SK-N-SH (cell line): ENCODE results near the gene THOC7. TPM values are rescaled to one million over a fixed set of nuclear protein-coding genes. Genes with fewer than 3 reads are reported as not detected.

Source experiments
- CTCF ChIA-PET: fragments of 300-600, 350-600 bp; formaldehyde crosslinking; extraction: SDS; loops from one replicate; lab custom pipeline; 2021; lab: Yijun Ruan, JAX
- POLR2A ChIA-PET: fragments of 350-600 bp; sonication (Branson Sonifier 250); formaldehyde crosslinking; extraction: SDS; loops from one replicate; lab custom pipeline; 2020; ENCODE audit warnings: antibody characterized with exemption, inconsistent platforms; lab: Yijun Ruan, JAX
- DNase-seq: peaks from one replicate; pipeline ENCODE4 v3.0.0; 2012
- H2AFZ ChIP-seq: fragments of 200-600 bp; sonication (generic); 2 replicates; pipeline ENCODE4 v1.8.1; 2016; ENCODE audit warnings: antibody characterized with exemption, mild to moderate bottlenecking, low read depth
- H3F3A ChIP-seq: fragments of 200-600 bp; sonication (generic); replicated peaks from 2 replicates; pipeline ENCODE3; 2016; ENCODE audit warnings: antibody characterized with exemption, mild to moderate bottlenecking; ENCODE audit not compliant: insufficient read depth
- H3K27ac ChIP-seq, 2 experiments: fragments of 200-500 bp in 1 of 2; fragments of 200-600 bp in 1 of 2; sonication (Bioruptor generic) in 1 of 2; sonication (generic), shearing (Covaris generic) in 1 of 2; 2 replicates each; pipeline versions ENCODE4 v1.5.1 to v1.6.1; 2014 to 2016; ENCODE audit warnings: low read depth in 2 of 2, inconsistent platforms in 1 of 2, low read length in 1 of 2, mild to moderate bottlenecking in 1 of 2, mixed read lengths in 1 of 2
- H3K27me3 ChIP-seq: fragments of 200-600 bp; sonication (generic), shearing (Covaris generic); 2 replicates; pipeline ENCODE4 v1.6.1; 2016; ENCODE audit warnings: mixed run types; ENCODE audit not compliant: insufficient read depth
- H3K36me3 ChIP-seq, 2 experiments: fragments of 200-500 bp in 1 of 2; fragments of 200-600 bp in 1 of 2; sonication (Bioruptor generic) in 1 of 2; sonication (generic) in 1 of 2; replicated peaks in 1 of 2; 2 replicates each; pipeline versions ENCODE3 to v1.5.1; 2014 to 2016; ENCODE audit warnings: low read length in 1 of 2, mild to moderate bottlenecking in 1 of 2; ENCODE audit not compliant: insufficient read depth in 2 of 2, control insufficient read depth in 1 of 2
- H3K4me1 ChIP-seq, 2 experiments: fragments of 200-500 bp in 1 of 2; fragments of 200-600 bp in 1 of 2; sonication (Bioruptor generic) in 1 of 2; sonication (generic), shearing (Covaris generic) in 1 of 2; 2 replicates each; pipeline versions ENCODE4 v1.5.1 to v1.6.1; 2014 to 2016; ENCODE audit warnings: low read depth in 1 of 2, low read length in 1 of 2, mixed run types in 1 of 2; ENCODE audit not compliant: insufficient read depth in 2 of 2, control insufficient read depth in 1 of 2
- H3K4me2 ChIP-seq: fragments of 200-600 bp; sonication (generic), shearing (Covaris generic); 2 replicates; pipeline ENCODE4 v1.6.1; 2017; ENCODE audit warnings: mixed run types
- H3K4me3 ChIP-seq, 2 experiments: fragments of 200-500 bp in 1 of 2; fragments of 200-600 bp in 1 of 2; sonication (Bioruptor generic) in 1 of 2; sonication (generic), shearing (Covaris generic) in 1 of 2; 2 replicates each; pipeline versions ENCODE4 v1.5.1 to v1.8.1; 2014 to 2016; ENCODE audit warnings: low read depth in 2 of 2, inconsistent platforms in 1 of 2, low read length in 1 of 2, mild to moderate bottlenecking in 1 of 2, mixed read lengths in 1 of 2, moderate library complexity in 1 of 2
- H3K79me2 ChIP-seq: fragments of 200-600 bp; sonication (generic); 2 replicates; pipeline ENCODE4 v1.8.1; 2017; ENCODE audit warnings: mild to moderate bottlenecking; ENCODE audit not compliant: insufficient read depth
- H3K9ac ChIP-seq: fragments of 200-600 bp; sonication (generic); 2 replicates; pipeline ENCODE4 v1.6.1; 2017; ENCODE audit warnings: mixed run types
- H3K9me2 ChIP-seq: fragments of 200-600 bp; sonication (generic); 2 replicates; pipeline ENCODE4 v1.6.1; 2017; ENCODE audit warnings: mixed run types
- H3K9me3 ChIP-seq: fragments of 200-600 bp; sonication (generic); 2 replicates; pipeline ENCODE4 v1.6.1; 2017; ENCODE audit warnings: mixed run types, mild to moderate bottlenecking, moderate library complexity
- H4K20me1 ChIP-seq: fragments of 200-600 bp; sonication (generic); 2 replicates; pipeline ENCODE4 v1.6.1; 2017; ENCODE audit warnings: mild to moderate bottlenecking, mixed run types; ENCODE audit not compliant: insufficient read depth
- CHD2 ChIP-seq: fragments of 150-350 bp; IDR thresholded peaks from 2 replicates; pipeline ENCODE4 v1.6.1; 2018; ENCODE audit warnings: low read length; ENCODE audit not compliant: partially characterized antibody
- CTCF ChIP-seq: fragments of 200-600 bp; sonication (generic); IDR thresholded peaks from 2 replicates; pipeline ENCODE4 v1.6.1; 2017; ENCODE audit warnings: antibody characterized with exemption, mild to moderate bottlenecking, moderate library complexity
- ELF1 ChIP-seq: IDR thresholded peaks from 2 replicates; pipeline ENCODE4 v1.4.0; 2012
- EP300 ChIP-seq, 2 experiments: IDR thresholded peaks; 2 replicates each; pipeline versions ENCODE4 v1.4.0 to v1.6.1; 2012; ENCODE audit warnings: borderline replicate concordance in 1 of 2, low read depth in 1 of 2, low read length in 1 of 2
- FOSL2 ChIP-seq: IDR thresholded peaks from 2 replicates; pipeline ENCODE4 v1.4.0; 2012; ENCODE audit warnings: low read depth, mild to moderate bottlenecking, moderate library complexity, borderline replicate concordance
- FOXJ3 ChIP-seq: sonication (generic); formaldehyde crosslinking; IDR thresholded peaks from 2 replicates; pipeline ENCODE4 v1.5.1; 2020; ENCODE audit warnings: mild to moderate bottlenecking, missing genetic modification reagents
- FOXM1 ChIP-seq: IDR thresholded peaks from 2 replicates; pipeline ENCODE4 v1.4.0; 2012; ENCODE audit warnings: low read depth, mild to moderate bottlenecking
- MXI1 ChIP-seq: IDR thresholded peaks from 2 replicates; pipeline ENCODE4 v1.6.1; 2012; ENCODE audit warnings: mild to moderate bottlenecking, low read depth, low read length, improper control_type of control experiment
- RAD21 ChIP-seq: IDR thresholded peaks from 2 replicates; pipeline ENCODE4 v1.6.1; 2012; ENCODE audit warnings: mild to moderate bottlenecking, low read length
- SIN3A ChIP-seq: IDR thresholded peaks from 2 replicates; pipeline ENCODE4 v1.6.1; 2012; ENCODE audit warnings: low read depth, mild to moderate bottlenecking, low read length, moderate library complexity, borderline replicate concordance
- SMC3 ChIP-seq: IDR thresholded peaks from 2 replicates; pipeline ENCODE4 v1.6.1; 2012; ENCODE audit warnings: low read depth, low read length, improper control_type of control experiment
- TAF1 ChIP-seq: IDR thresholded peaks from 2 replicates; pipeline ENCODE4 v1.6.1; 2012; ENCODE audit warnings: low read depth, mild to moderate bottlenecking, low read length, moderate library complexity, borderline replicate concordance
- USF2 ChIP-seq: fragments of 150-350 bp; IDR thresholded peaks from 2 replicates; pipeline ENCODE4 v1.6.1; 2017; ENCODE audit warnings: antibody characterized with exemption, low read length, low read depth, borderline replicate concordance
- WGBS: methylation state at CpG from one replicate; pipeline ENCODE4 v1.1.6; 2017; ENCODE audit warnings: low lambda C conversion rate; 5-methylcytosine and 5-hydroxymethylcytosine counted together
- polyA plus RNA-seq, 3 experiments: library from polyadenylated mRNA; depleted of rRNA; stranded (reverse); fragments of >200 nt; gene quantifications; 2 replicates each; pipeline ENCODE4 v1.2.3, GENCODE V29; 2012
- TF ChIP-seq, protein P1 (sequence below): IDR thresholded peaks from 2 replicates; pipeline ENCODE4 v1.4.0; 2012; ENCODE audit warnings: low read depth, borderline replicate concordance

THOC7 gene
- polyA plus RNA-seq, 1 of the 3 experiments (the other 2 are of a cell fraction), result 35.6 TPM

DNA sequence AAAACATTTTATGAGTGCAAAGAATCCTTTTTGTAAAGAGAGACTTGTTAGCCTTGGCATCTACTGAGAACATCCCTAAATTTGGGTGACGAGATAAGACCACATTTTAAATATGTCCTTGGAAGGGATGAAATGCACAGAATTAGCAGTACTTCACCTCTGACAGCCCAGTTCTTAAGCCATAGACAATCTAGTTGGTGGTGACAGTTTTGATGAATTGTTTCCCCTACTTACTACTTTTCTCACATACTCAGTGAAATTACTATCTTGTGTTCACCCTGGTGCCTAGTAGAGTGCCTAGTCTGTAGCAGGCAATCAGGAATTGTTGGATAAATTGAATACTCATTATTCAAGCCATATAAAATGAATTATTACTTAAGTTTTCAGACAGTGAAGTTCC lies 45.2 kb upstream of the THOC7 start (continued):
- TF ChIP-seq EP300 (IDR thresholded peaks at IDR 0.05; ENCODE audit: borderline replicate concordance in 1 of 2, low read depth in 1 of 2, low read length in 1 of 2), result no peak
- TF ChIP-seq FOXM1, result no peak
- TF ChIP-seq USF2, result no peak

GRCh38 chr3:63908081-63908736 lies 44.6 kb upstream of the THOC7 start:
- CTCF ChIA-PET, result interaction anchor here (1.2 to 1.6 kb wide), 2 partner anchors 85 to 559 kb away, joined by 5 to 6 read pairs; no protein-coding TSS in a partner anchor
- peak; percentile 18 for DNase-seq
- TF ChIP-seq FOXJ3 (CRISPR knock-in tag) (no peak), CTCF (peak; percentile 48), RAD21 (0 out of 2 replicates have a peak, but pooled peaks have one; percentile 18), MXI1 (no peak), SMC3 (peak; percentile 24; the same call in 1 of the 2 replicates)

GRCh38 chr3:63905731-63906620 lies 42.4 kb upstream of the THOC7 start:
- CTCF ChIA-PET, result interaction anchor here (1.0 kb wide), 1 partner anchor 10 kb away, joined by 3 read pairs; no protein-coding TSS in a partner anchor
- H2AFZ ChIP-seq, result no peak overlapping the region
- H3K27ac ChIP-seq, result no peak overlapping the region
- H3K9me3 ChIP-seq, result no peaks in the 10 kb centered on the region
- POLR2A ChIA-PET, result no interaction called here
- H3K4me2 ChIP-seq, result no peak overlapping the region
- H3F3A ChIP-seq, result peaks cover 9% of the 10 kb centered on the region
- H4K20me1 ChIP-seq, result peaks cover 8% of the 10 kb centered on the region; the same call in 1 of the 2 replicates
- H3K9ac ChIP-seq, result no peak overlapping the region
- H3K79me2 ChIP-seq, result peaks cover 32% of the 10 kb centered on the region
- H3K9me2 ChIP-seq, result no peaks in the 10 kb centered on the region
- no peak overlapping the region for H3K4me3 ChIP-seq
- H3K4me1 ChIP-seq, result peaks cover 1 to 12% of the 10 kb centered on the region in 2 experiments; a peak in 2 of 4 replicates
- 91% methylated on average over 4 of the region's 4 CpGs for WGBS
- no peak for DNase-seq
- H3K27me3 ChIP-seq, result no peaks in the 10 kb centered on the region
- H3K36me3 ChIP-seq, result peaks cover 0 to 12% of the 10 kb centered on the region in 2 experiments
- TF ChIP-seq RAD21 (no peak), SMC3 (no peak), FOXM1 (no peak), ELF1 (no peak), CTCF (no peak), CHD2 (no peak), SIN3A (no peak), FOXJ3 (CRISPR knock-in tag) (no peak), TAF1 (no peak), FOSL2 (no peak)
- TF ChIP-seq, protein P1, sequence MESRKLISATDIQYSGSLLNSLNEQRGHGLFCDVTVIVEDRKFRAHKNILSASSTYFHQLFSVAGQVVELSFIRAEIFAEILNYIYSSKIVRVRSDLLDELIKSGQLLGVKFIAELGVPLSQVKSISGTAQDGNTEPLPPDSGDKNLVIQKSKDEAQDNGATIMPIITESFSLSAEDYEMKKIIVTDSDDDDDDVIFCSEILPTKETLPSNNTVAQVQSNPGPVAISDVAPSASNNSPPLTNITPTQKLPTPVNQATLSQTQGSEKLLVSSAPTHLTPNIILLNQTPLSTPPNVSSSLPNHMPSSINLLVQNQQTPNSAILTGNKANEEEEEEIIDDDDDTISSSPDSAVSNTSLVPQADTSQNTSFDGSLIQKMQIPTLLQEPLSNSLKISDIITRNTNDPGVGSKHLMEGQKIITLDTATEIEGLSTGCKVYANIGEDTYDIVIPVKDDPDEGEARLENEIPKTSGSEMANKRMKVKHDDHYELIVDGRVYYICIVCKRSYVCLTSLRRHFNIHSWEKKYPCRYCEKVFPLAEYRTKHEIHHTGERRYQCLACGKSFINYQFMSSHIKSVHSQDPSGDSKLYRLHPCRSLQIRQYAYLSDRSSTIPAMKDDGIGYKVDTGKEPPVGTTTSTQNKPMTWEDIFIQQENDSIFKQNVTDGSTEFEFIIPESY, result no peak

More at GRCh38 chr3:63908081-63908736, 44.6 kb upstream of the THOC7 start:
- WGBS, result 88% methylated on average over 2 of the region's 2 CpGs
- Histone ChIP-seq H3K27ac (no peak overlapping the region), H3K4me2 (no peak overlapping the region), H3K9me3 (no peaks in the 10 kb centered on the region), H3K4me1 (peaks cover 12 to 18% of the 10 kb centered on the region in 2 experiments), H3K9me2 (no peaks in the 10 kb centered on the region), H2AFZ (no peak overlapping the region), H3K9ac (no peak overlapping the region), H3K4me3 (no peak overlapping the region), H3F3A (peaks cover 14% of the 10 kb centered on the region), H3K36me3 (peaks cover 0 to 4% of the 10 kb centered on the region in 2 experiments), H4K20me1 (peaks cover 8% of the 10 kb centered on the region; the same call in 1 of the 2 replicates), H3K27me3 (no peaks in the 10 kb centered on the region), H3K79me2 (peaks cover 31% of the 10 kb centered on the region)
- POLR2A ChIA-PET, result no interaction called here
